Activated CD4-positive, alpha-beta T cell treated with anti-CD3 and anti-CD28 coated beads, Interleukin-2, amount 50 U/mL, for 16 hours (primary cell): ENCODE data around the gene XYLB.

Experiments
- DNase-seq: peaks from one replicate; pipeline ENCODE4 v3.0.0-alpha.2; 2020

Gene XYLB

GRCh38 chr3:38365469-38366062 lies 19.0 kb downstream of the XYLB start:
- DNase-seq, result no peak

DNA sequence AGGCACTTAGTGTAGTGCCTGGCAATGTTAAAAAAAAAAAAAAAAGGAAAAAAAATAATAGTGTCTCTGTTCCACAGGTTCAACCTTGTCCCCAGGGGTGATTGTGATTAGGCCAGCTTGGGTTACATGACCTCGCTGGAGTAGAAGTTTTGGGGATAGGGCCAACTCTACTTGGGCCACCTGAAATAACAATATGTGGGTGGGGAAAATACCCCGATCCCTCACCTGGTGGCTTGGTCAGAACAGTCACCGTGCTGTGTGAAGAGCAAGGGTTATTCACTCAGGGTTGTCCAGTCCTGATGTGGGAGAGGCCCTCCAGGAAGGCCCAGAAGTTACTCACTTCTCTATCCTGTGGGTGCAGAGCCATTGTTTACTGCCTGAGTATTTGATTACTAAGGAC lies 19.5 kb downstream of the XYLB start:
- DNase-seq, result no peak

GRCh38 chr3:38367779-38368178 lies 21.2 kb downstream of the XYLB start:
- no peak for DNase-seq

GRCh38 chr3:38368238-38368637 lies 21.7 kb downstream of the XYLB start:
- no peak for DNase-seq

GRCh38 chr3:38369186-38369585 lies 22.6 kb downstream of the XYLB start:
- no peak for DNase-seq

GRCh38 chr3:38370149-38370548 lies 23.6 kb downstream of the XYLB start:
- DNase-seq, result no peak

DNA sequence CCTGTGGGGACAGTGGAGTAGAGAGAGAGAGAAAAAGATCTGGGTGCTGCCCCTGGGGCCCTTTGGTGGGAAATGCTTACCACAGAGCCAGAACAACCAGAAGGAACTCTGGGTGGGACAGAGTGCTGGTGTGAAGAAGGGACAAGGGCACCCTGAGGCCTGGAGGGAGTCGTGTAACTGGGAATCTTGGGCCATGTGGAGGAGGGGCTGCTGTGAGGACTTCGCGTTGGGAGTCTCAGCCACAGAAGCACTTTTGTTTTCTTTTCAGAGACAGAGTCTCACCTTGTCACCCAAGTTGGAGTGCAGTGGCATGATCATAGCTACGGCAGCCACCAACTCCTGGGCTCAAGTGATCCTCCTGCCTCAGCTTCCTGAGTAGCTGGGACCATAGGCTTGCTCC lies 24.3 kb downstream of the XYLB start:
- DNase-seq, result no peak

DNA sequence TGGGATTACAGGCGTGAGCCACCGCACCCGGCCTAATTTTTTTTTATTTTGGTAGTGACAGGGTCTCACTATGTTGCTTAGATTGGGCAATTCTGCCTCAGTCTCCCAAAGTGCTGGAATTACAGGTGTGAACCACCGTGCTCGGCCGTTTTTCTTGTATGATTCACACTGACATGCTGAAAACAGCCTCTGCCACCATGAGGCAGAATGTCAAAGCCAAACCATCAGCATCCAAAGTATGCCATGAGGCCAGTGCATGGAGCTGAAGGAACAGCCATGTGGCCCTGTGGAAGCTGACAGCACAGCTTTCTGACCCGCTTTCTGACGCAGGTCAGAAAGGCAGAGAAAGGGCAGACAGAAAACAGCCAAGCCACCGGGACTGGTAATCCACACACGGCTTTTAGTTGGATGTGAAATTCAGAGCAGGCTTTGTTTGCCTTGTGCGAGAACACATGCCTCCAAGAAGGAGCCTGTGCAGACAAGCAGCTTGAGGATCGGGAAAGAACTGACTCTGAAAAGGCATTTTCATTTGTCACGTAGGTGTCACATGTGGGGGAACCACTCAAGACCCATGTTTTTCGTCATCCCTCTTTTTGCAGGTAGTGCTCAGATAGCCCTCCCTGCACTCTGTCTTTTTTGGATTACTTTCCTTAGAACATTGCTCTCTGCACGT lies 25.1 kb downstream of the XYLB start:
- DNase-seq, result no peak

DNA sequence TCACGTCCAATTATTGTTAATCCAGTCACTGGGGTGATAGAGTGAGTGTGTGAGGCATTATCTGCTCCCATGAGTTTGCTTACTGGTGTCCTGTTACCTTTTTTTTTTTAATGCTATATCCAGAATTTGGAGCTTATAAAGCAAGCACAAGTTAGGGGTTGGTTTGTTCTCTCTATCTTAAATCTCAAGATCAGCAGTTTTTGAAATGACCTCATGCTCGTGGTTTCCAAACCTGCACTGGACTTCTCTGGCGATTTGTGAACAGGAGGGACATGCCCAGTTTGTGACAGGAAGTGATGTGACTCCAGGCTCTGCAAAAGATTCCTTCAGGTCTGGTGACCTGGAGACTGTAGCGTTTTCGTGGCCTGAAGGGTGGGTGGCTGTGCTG lies 25.6 kb downstream of the XYLB start:
- DNase-seq, result no peak

- DNase-seq, result peak; percentile 63
These were observed 27.6 kb downstream of the XYLB start for GRCh38 chr3:38374221-38374620.

DNA sequence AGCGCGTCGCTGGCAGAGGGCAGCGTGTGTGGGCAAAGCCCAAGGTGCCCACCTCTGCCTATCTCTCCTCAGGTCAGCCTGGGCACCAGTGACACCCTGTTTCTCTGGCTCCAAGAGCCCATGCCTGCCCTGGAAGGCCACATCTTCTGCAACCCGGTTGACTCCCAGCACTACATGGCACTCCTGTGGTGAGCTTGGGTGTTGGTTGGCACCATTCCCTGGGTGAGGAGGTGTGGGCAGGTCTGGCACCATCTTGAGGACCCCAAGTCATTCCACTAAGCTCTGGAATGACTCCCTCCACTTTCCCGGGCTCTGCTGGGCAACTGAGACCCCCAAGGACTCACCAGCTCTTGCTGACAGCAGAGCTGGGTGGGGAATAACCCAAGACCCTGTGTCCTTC lies 28.5 kb downstream of the XYLB start:
- no peak for DNase-seq

DNA sequence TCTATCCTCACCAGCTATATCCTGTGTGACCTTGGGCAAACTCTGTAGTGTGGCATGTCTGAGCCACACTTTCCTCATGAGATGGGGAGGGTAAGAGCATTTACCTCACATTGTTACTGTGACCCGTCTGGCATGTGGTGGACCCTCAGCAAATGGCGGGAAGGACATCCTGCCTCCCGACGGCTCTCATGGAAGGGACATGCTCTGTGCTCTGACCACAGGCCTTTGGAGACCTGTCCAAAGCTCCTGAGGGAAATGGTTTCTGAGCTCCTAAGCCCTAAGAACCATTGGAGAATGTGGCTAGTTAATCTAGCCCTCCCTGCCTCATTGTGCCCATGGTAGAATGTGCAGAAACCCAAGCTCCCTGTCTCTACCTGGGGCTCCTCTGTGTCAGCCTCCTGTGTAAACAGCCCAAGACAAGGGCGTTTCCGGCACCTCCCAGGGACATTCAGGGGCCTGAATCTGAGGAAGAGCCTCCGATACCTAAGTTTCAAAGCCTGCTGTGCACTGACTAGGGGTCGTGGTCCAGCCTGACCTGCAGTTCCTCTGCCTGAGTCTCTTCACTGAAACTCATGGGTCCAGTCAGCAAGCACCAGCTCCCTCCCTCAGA lies 29.0 kb downstream of the XYLB start:
- no peak for DNase-seq

DNA sequence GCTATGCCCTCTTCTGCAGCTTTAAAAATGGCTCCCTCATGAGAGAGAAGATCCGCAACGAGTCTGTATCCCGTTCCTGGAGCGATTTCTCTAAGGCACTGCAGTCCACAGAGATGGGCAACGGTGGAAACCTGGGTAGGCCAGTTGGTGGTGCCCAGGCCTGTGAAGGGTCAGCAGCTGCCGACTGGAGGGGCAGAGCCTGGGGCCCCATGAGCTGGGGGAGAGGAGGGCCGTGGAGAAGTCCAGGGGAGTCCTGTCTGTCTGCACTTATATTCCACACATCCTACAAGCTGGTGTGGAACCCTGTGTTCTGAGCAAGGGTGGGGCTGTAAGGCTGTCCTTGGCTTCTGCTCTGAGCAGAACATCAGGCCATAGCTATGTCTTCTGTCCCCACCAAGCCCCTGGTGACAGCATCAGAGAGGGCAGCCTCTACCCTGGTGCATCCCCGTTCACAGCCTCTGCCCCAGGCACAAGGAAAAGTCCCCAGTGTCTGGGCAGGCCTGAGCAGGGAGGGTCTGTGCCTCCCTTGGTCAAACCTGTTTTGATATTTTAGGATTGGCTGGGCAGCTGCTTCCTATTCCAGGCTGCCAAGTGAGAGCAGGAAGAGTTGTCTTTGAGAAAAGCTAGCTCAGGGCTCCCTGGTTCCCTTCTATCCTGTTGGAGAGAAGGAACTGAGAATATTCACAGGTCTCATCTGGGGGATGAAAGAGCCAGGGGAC lies 29.7 kb downstream of the XYLB start:
- DNase-seq, result no peak

GRCh38 chr3:38379201-38379770 lies 32.7 kb downstream of the XYLB start:
- DNase-seq, result no peak

DNA sequence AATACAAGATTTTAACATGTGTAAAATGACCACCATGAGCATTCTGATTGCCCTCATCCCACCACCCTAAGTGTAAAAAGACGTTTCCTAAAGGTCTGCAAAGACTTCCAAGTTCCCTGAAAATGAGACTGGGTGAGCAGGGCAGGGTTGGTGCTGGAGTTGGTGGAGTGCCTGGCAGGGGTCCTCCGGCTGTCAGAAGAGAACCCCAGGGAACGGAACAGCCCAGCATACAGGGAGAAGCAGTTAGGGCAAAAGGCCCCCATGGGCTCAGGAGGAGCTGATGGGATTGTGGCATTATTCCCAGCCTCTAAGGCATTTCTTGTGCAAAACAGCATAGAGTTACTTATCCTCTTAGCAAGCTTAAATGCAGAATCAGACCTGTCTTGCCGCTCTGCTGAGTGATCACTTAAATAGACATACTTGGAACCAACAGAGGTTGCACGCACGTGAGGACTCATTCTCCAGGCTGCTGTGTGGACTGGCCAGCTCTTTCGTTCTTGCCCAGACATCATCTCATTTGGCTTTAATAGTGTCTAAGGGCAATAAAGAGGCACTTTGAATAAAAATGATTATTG lies 36.0 kb downstream of the XYLB start:
- no peak for DNase-seq

DNA sequence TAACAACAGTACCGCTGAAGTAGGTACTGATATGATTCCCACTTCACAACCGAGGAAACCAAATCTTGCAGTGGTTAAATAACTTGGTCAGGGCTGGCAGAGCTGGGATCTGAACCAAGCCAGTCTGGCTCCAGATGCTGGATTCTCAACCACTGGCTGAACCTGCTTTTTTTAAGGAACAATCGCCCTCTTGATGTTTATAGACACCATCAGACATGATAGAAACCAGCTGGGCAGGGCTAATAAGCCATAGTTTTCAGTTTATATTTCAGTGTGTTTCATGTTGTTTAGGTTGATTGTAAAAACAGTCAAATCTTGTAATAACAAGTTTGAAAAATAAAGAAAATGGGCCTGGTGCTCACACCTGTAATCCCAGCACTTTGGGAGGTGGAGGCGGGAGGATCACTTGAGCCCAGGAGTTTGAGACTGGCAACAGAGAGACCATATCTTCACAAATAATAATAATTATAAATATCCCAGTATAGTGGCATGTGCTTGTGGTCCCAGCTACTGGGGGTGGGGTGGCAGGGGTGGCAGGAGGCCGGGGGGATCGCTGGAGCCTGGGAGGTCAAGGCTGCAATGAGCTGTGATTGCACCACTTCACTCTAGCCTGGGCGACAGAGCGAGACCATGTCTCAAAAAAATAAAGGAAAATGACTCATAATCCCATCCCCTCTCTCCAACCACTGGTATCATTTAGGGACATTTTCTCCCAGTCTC lies 36.7 kb downstream of the XYLB start:
- DNase-seq, result no peak

- DNase-seq, result no peak
These were observed 40.6 kb downstream of the XYLB start for GRCh38 chr3:38386992-38387750.

- no peak for DNase-seq
These were observed 41.3 kb downstream of the XYLB start for GRCh38 chr3:38387862-38388261.

- no peak for DNase-seq
These were observed 46.1 kb downstream of the XYLB start for GRCh38 chr3:38392604-38393163.

- DNase-seq, result no peak
These were observed 49.7 kb downstream of the XYLB start for GRCh38 chr3:38396239-38396638.

- DNase-seq, result no peak
These were observed 50.3 kb downstream of the XYLB start for GRCh38 chr3:38396861-38397260.
